Naive B cell (primary cell): Measurements from ENCODE around the gene SNX6. TPM values are rescaled to one million over a fixed set of nuclear protein-coding genes. Genes with fewer than 3 reads are reported as not detected.
"Not testable (repeated sequence)": the region's sequence is repeated elsewhere in the genome, so short reads cannot be mapped to it uniquely, and the experiment has no call there.

Source experiments
- ATAC-seq, 2 donors: fragments of 150-1000 bp; cut with Tn5 transposase; 2 replicates each; pipeline ENCODE4 v1.10.0; 2021; ENCODE audit warnings: low read depth in 2 of 2, mild to moderate bottlenecking in 2 of 2, moderate library complexity in 2 of 2
- DNase-seq: peaks from one replicate; pipeline ENCODE4 v3.0.0; 2022
- H3K27ac Mint-ChIP-seq, 6 donors: one replicate each; pipeline ENCODE4 v1.8.0; 2020 to 2022; ENCODE audit warnings: mild to moderate bottlenecking in 6 of 6, mixed read lengths in 6 of 6, moderate library complexity in 5 of 6, inconsistent platforms in 2 of 6
- H3K27me3 Mint-ChIP-seq, 3 donors: one replicate each; pipeline ENCODE4 v1.8.0; 2021 to 2022; ENCODE audit warnings: mixed read lengths in 3 of 3, mild to moderate bottlenecking in 1 of 3
- H3K36me3 Mint-ChIP-seq, 2 donors: one replicate each; pipeline ENCODE4 v1.8.0; 2020 to 2022; ENCODE audit warnings: mixed read lengths in 2 of 2, inconsistent platforms in 1 of 2, mild to moderate bottlenecking in 1 of 2
- H3K4me1 Mint-ChIP-seq, 3 donors: one replicate each; pipeline ENCODE4 v1.8.0; 2020 to 2022; ENCODE audit warnings: mixed read lengths in 3 of 3, inconsistent platforms in 1 of 3, mild to moderate bottlenecking in 1 of 3, moderate library complexity in 1 of 3
- H3K4me3 Mint-ChIP-seq, 8 donors: one replicate each; pipeline ENCODE4 v1.8.0; 2020 to 2022; ENCODE audit warnings: mild to moderate bottlenecking in 8 of 8, mixed read lengths in 8 of 8, moderate library complexity in 8 of 8, inconsistent platforms in 2 of 8
- H3K9me3 Mint-ChIP-seq, 7 donors: one replicate each; pipeline ENCODE4 v1.8.0; 2020 to 2022; ENCODE audit warnings: mixed read lengths in 7 of 7, mild to moderate bottlenecking in 5 of 7, inconsistent platforms in 2 of 7, moderate library complexity in 1 of 7
- polyA plus RNA-seq, 6 donors: library from polyadenylated mRNA; unstranded; fragments of 300-500 nt; fragmentation: Illumina TruSeq; gene quantifications; one replicate each; pipeline ENCODE4 v1.2.3, GENCODE V29; 2021; ENCODE audit warnings: low read depth in 6 of 6

The SNX6 gene
- polyA plus RNA-seq, 6 donors from 2014 or later, result 89.3 to 127 (median 110) TPM

GRCh38 chr14:34580381-34580780, 49.6 kb downstream of the SNX6 start:
- Mint-ChIP-seq H3K4me1 (no peaks in the 10 kb centered on the region), H3K9me3 (no peaks in the 10 kb centered on the region), H3K4me3 (no peak overlapping the region), H3K27me3 (no peaks in the 10 kb centered on the region), H3K36me3 (peaks cover 4 to 6% of the 10 kb centered on the region in 2 donors), H3K27ac (peak overlapping the region in 2 of 6 donors; percentile 4 to 62)
- no peak for ATAC-seq
- no peak for DNase-seq

GRCh38 chr14:34571771-34572170, 58.2 kb downstream of the SNX6 start:
- Mint-ChIP-seq H3K27me3 (no peaks in the 10 kb centered on the region), H3K4me3 (no peak overlapping the region), H3K9me3 (no peaks in the 10 kb centered on the region), H3K36me3 (no peaks in the 10 kb centered on the region), H3K27ac (no peak overlapping the region), H3K4me1 (no peaks in the 10 kb centered on the region)
- ATAC-seq (no peak), DNase-seq (no peak)

- H3K9me3 Mint-ChIP-seq, result no peaks in the 10 kb centered on the region
- H3K27ac Mint-ChIP-seq, result no peak overlapping the region
- ATAC-seq, result no peak
- H3K4me1 Mint-ChIP-seq, result no peaks in the 10 kb centered on the region
- H3K36me3 Mint-ChIP-seq, result no peaks in the 10 kb centered on the region
- H3K27me3 Mint-ChIP-seq, result no peaks in the 10 kb centered on the region
- DNase-seq, result no peak
- no peak overlapping the region for H3K4me3 Mint-ChIP-seq
These were observed 60.2 kb downstream of the SNX6 start for GRCh38 chr14:34569750-34570149.

GRCh38 chr14:34568803-34569202, 61.1 kb downstream of the SNX6 start:
- no peaks in the 10 kb centered on the region for H3K9me3 Mint-ChIP-seq
- ATAC-seq (no peak), DNase-seq (no peak)
- H3K27ac Mint-ChIP-seq, result no peak overlapping the region
- H3K4me1 Mint-ChIP-seq, result no peaks in the 10 kb centered on the region
- no peaks in the 10 kb centered on the region for H3K27me3 Mint-ChIP-seq
- no peaks in the 10 kb centered on the region for H3K36me3 Mint-ChIP-seq
- H3K4me3 Mint-ChIP-seq, result no peak overlapping the region

- H3K9me3 Mint-ChIP-seq, result no peaks in the 10 kb centered on the region
- no peaks in the 10 kb centered on the region for H3K36me3 Mint-ChIP-seq
- H3K4me1 Mint-ChIP-seq, result no peaks in the 10 kb centered on the region
- no peak overlapping the region for H3K27ac Mint-ChIP-seq
- no peak overlapping the region for H3K4me3 Mint-ChIP-seq
- ATAC-seq (no peak), DNase-seq (no peak)
- no peaks in the 10 kb centered on the region for H3K27me3 Mint-ChIP-seq
These were observed 67.2 kb downstream of the SNX6 start for GRCh38 chr14:34562776-34563150.

- DNase-seq, H3K4me1 Mint-ChIP-seq, H3K27ac Mint-ChIP-seq, H3K4me3 Mint-ChIP-seq, H3K9me3 Mint-ChIP-seq, H3K27me3 Mint-ChIP-seq, ATAC-seq, H3K36me3 Mint-ChIP-seq: not testable (repeated sequence)
These were observed 67.7 kb downstream of the SNX6 start for GRCh38 chr14:34562037-34562775.

- H3K4me1 Mint-ChIP-seq, result peaks cover 6 to 14% (median 10%) of the 10 kb centered on the region in 3 donors
- not testable (repeated sequence) for H3K36me3 Mint-ChIP-seq, H3K4me3 Mint-ChIP-seq, H3K27ac Mint-ChIP-seq, H3K27me3 Mint-ChIP-seq, DNase-seq, H3K9me3 Mint-ChIP-seq
- ATAC-seq, result peak; percentile 55 to 59
These were observed 73.5 kb downstream of the SNX6 start for GRCh38 chr14:34556498-34556829.

- not testable (repeated sequence) for H3K36me3 Mint-ChIP-seq, H3K27me3 Mint-ChIP-seq, H3K9me3 Mint-ChIP-seq, H3K4me3 Mint-ChIP-seq, H3K27ac Mint-ChIP-seq, DNase-seq
- peak; percentile 74 to 77 for ATAC-seq
- peaks cover 6 to 17% (median 10%) of the 10 kb centered on the region in 3 donors for H3K4me1 Mint-ChIP-seq
These were observed 74.1 kb downstream of the SNX6 start for GRCh38 chr14:34555583-34556497.

- H3K4me3 Mint-ChIP-seq, result peak overlapping the region; percentile 17 to 85 (median 72)
These were observed 75.3 kb downstream of the SNX6 start for GRCh38 chr14:34554540-34555250.

GRCh38 chr14:34549276-34549966, 80.5 kb downstream of the SNX6 start:
- DNase-seq, ATAC-seq, H3K9me3 Mint-ChIP-seq, H3K27me3 Mint-ChIP-seq, H3K36me3 Mint-ChIP-seq: not testable (repeated sequence)
- Mint-ChIP-seq H3K4me3 (peak overlapping the region in 2 of 8 donors; percentile 25 to 57), H3K4me1 (peaks cover 4 to 27% (median 11%) of the 10 kb centered on the region in 3 donors), H3K27ac (peak overlapping the region in 1 of 6 donors; percentile 85)

More at GRCh38 chr14:34554540-34555250, 75.3 kb downstream of the SNX6 start:
- ATAC-seq, result no peak
- Mint-ChIP-seq H3K36me3 (no peaks in the 10 kb centered on the region), H3K27ac (peak overlapping the region; percentile 80 to 95 (median 89)), H3K4me1 (peaks cover 10 to 19% (median 11%) of the 10 kb centered on the region in 3 donors), H3K27me3 (no peaks in the 10 kb centered on the region), H3K9me3 (no peaks in the 10 kb centered on the region)
- DNase-seq, result no peak

- no peak for DNase-seq
- Mint-ChIP-seq H3K9me3 (no peaks in the 10 kb centered on the region), H3K4me1 (peaks cover 0 to 23% (median 5%) of the 10 kb centered on the region in 3 donors)
These were observed 81.4 kb downstream of the SNX6 start for GRCh38 chr14:34548472-34548981.

GRCh38 chr14:34547136-34547520, 82.8 kb downstream of the SNX6 start:
- peaks cover 0 to 23% (median 5%) of the 10 kb centered on the region in 3 donors for H3K4me1 Mint-ChIP-seq
- not testable (repeated sequence) for H3K9me3 Mint-ChIP-seq, H3K4me3 Mint-ChIP-seq, H3K36me3 Mint-ChIP-seq, DNase-seq, H3K27me3 Mint-ChIP-seq
- peak overlapping the region in 1 of 6 donors; percentile 85 for H3K27ac Mint-ChIP-seq
- peak; percentile 34 to 38 for ATAC-seq

More at GRCh38 chr14:34548472-34548981, 81.4 kb downstream of the SNX6 start:
- Mint-ChIP-seq H3K4me3 (peak overlapping the region in 6 of 8 donors; percentile 29 to 82 (median 52)), H3K36me3 (no peaks in the 10 kb centered on the region), H3K27me3 (no peaks in the 10 kb centered on the region), H3K27ac (peak overlapping the region in 5 of 6 donors; percentile 11 to 85 (median 33))
- ATAC-seq, result no peak
